ENCODE results near the gene SNAP29.
"Not testable (repeated sequence)": the region's sequence is repeated elsewhere in the genome, so short reads cannot be mapped to it uniquely, and the experiment has no call there.

SNAP29 gene

GRCh38 chr22:20836987-20837823 is 21.6 kb upstream of the SNAP29 start:
- no peak for ATAC-seq
- no peak for TF ChIP-seq TOX (CRISPR knock-in tag; IDR thresholded peaks at IDR 0.05; ENCODE audit: borderline replicate concordance)
- TF ChIP-seq ZFP30 (CRISPR knock-in tag; IDR thresholded peaks at IDR 0.05): no peak
- TF ChIP-seq, protein P1, sequence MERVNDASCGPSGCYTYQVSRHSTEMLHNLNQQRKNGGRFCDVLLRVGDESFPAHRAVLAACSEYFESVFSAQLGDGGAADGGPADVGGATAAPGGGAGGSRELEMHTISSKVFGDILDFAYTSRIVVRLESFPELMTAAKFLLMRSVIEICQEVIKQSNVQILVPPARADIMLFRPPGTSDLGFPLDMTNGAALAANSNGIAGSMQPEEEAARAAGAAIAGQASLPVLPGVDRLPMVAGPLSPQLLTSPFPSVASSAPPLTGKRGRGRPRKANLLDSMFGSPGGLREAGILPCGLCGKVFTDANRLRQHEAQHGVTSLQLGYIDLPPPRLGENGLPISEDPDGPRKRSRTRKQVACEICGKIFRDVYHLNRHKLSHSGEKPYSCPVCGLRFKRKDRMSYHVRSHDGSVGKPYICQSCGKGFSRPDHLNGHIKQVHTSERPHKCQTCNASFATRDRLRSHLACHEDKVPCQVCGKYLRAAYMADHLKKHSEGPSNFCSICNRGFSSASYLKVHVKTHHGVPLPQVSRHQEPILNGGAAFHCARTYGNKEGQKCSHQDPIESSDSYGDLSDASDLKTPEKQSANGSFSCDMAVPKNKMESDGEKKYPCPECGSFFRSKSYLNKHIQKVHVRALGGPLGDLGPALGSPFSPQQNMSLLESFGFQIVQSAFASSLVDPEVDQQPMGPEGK (CRISPR knock-in tag; IDR thresholded peaks at IDR 0.05; ENCODE audit: borderline replicate concordance): no peak
- no peak for TF ChIP-seq OSR1 (CRISPR knock-in tag; IDR thresholded peaks at IDR 0.05)
- no peak for TF ChIP-seq RARB (CRISPR knock-in tag; IDR thresholded peaks at IDR 0.05)
- no peak for TF ChIP-seq PPARA (CRISPR knock-in tag; IDR thresholded peaks at IDR 0.05; ENCODE audit: borderline replicate concordance)
- no peak for TF ChIP-seq POU6F1 (CRISPR knock-in tag; IDR thresholded peaks at IDR 0.05; ENCODE audit: borderline replicate concordance, low read depth)
- no peak for TF ChIP-seq ISL1 (CRISPR knock-in tag; IDR thresholded peaks at IDR 0.05)
- TF ChIP-seq ZNF70 (CRISPR knock-in tag; IDR thresholded peaks at IDR 0.05): no peak
- no peak for TF ChIP-seq BACH2 (CRISPR knock-in tag; IDR thresholded peaks at IDR 0.05; ENCODE audit: borderline replicate concordance)
- no peak for TF ChIP-seq CSRNP3 (CRISPR knock-in tag; IDR thresholded peaks at IDR 0.05)
- no peak for TF ChIP-seq ZC3H10 (CRISPR knock-in tag; IDR thresholded peaks at IDR 0.05)
- TF ChIP-seq TCF4 (CRISPR knock-in tag; IDR thresholded peaks at IDR 0.05; ENCODE audit: borderline replicate concordance): no peak
- no peak for TF ChIP-seq ZNF8 (CRISPR knock-in tag; IDR thresholded peaks at IDR 0.05)
- no peak for TF ChIP-seq ESRRG (CRISPR knock-in tag; IDR thresholded peaks at IDR 0.05)
- no peak for TF ChIP-seq ZFP3 (CRISPR knock-in tag; IDR thresholded peaks at IDR 0.05)
- TF ChIP-seq ZNF565 (CRISPR knock-in tag; conservative IDR thresholded peaks at IDR 0.05; ENCODE audit: low read depth): no peak
- no peak for TF ChIP-seq ARNTL (CRISPR knock-in tag; IDR thresholded peaks at IDR 0.05; ENCODE audit: borderline replicate concordance, low read depth)
- TF ChIP-seq SNAI2 (CRISPR knock-in tag; IDR thresholded peaks at IDR 0.05): no peak
- no peak for TF ChIP-seq CSDC2 (CRISPR knock-in tag; IDR thresholded peaks at IDR 0.05)

GRCh38 chr22:20839354-20839753 is 19.5 kb upstream of the SNAP29 start:
- not testable (repeated sequence) for ATAC-seq

DNA sequence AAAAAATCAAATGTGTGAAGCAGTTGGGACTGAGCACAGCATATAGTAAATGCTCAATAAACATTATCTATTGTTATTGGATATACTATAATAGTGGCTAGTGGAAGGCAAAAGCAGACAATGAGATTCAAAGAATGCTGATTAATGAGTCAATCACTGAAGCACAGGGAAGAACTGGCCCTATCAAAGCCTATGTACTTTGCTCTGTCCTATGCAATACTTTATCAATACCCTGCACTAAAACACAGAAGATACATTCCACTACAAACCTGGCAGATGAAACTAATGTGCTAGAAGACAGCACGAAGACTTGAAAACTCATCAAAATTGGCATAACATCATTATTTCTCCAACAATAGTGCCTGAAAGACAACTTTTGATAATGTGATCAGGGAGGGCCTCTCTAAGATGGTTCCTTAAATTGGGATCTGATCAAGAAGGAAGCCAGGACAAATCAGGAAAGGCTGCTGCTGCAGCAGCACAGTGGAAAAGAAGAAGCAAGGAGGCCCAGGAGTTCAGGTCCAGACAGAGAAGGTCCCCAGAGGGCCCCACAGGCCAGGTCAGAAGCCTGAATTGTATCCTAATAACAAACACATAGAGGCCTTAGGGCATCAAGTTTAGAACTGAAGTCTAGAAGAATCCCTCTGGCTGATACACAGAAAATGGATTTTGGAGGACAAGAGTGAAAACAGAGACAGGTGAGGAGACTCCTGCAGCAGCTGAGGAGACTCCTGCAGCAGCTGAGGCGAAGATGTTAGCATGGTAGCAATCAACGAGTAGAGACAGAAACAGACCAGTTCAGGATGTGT is 18.8 kb upstream of the SNAP29 start:
- TF ChIP-seq PPARA (CRISPR knock-in tag; IDR thresholded peaks at IDR 0.05; ENCODE audit: borderline replicate concordance): no peak
- no peak for TF ChIP-seq ZFP3 (CRISPR knock-in tag; IDR thresholded peaks at IDR 0.05)
- TF ChIP-seq ZNF70 (CRISPR knock-in tag; IDR thresholded peaks at IDR 0.05): no peak
- TF ChIP-seq CSRNP3 (CRISPR knock-in tag; IDR thresholded peaks at IDR 0.05): no peak
- TF ChIP-seq ZC3H10 (CRISPR knock-in tag; IDR thresholded peaks at IDR 0.05): no peak
- no peak for TF ChIP-seq ZFP30 (CRISPR knock-in tag; IDR thresholded peaks at IDR 0.05)
- no peak for TF ChIP-seq TCF4 (CRISPR knock-in tag; IDR thresholded peaks at IDR 0.05; ENCODE audit: borderline replicate concordance)
- TF ChIP-seq ARNTL (CRISPR knock-in tag; IDR thresholded peaks at IDR 0.05; ENCODE audit: borderline replicate concordance, low read depth): no peak
- no peak for TF ChIP-seq CSDC2 (CRISPR knock-in tag; IDR thresholded peaks at IDR 0.05)
- no peak for TF ChIP-seq CREB5 (CRISPR knock-in tag; IDR thresholded peaks at IDR 0.05; ENCODE audit: low read depth)
- TF ChIP-seq, protein P1 (CRISPR knock-in tag; IDR thresholded peaks at IDR 0.05; ENCODE audit: borderline replicate concordance): no peak
- TF ChIP-seq RARB (CRISPR knock-in tag; IDR thresholded peaks at IDR 0.05): no peak
- TF ChIP-seq BACH2 (CRISPR knock-in tag; IDR thresholded peaks at IDR 0.05; ENCODE audit: borderline replicate concordance): no peak
- no peak for TF ChIP-seq TOX (CRISPR knock-in tag; IDR thresholded peaks at IDR 0.05; ENCODE audit: borderline replicate concordance)
- TF ChIP-seq ZNF8 (CRISPR knock-in tag; IDR thresholded peaks at IDR 0.05): no peak
- TF ChIP-seq ESRRG (CRISPR knock-in tag; IDR thresholded peaks at IDR 0.05): no peak
- no peak for TF ChIP-seq GLIS3 (CRISPR knock-in tag; IDR thresholded peaks at IDR 0.05)
- no peak for ATAC-seq
